HepG2 (cell line): ENCODE data around the gene C9orf50. TPM values are rescaled to one million over a fixed set of nuclear protein-coding genes. Genes with fewer than 3 reads are reported as not detected.

Experiments used
- GTF3A ChIP-seq: sonication (generic); formaldehyde crosslinking; conservative IDR thresholded peaks from 2 replicates; pipeline ENCODE4 v1.4.0; 2020; ENCODE audit warnings: mild to moderate bottlenecking, missing genetic modification reagents
- IRF2 ChIP-seq: IDR thresholded peaks from 2 replicates; pipeline ENCODE4 v1.6.1; 2018; ENCODE audit warnings: missing genetic modification reagents, missing compliant biosample characterization
- NFE2L2 ChIP-seq: fragments of 150-350 bp; IDR thresholded peaks from 2 replicates; pipeline ENCODE4 v1.6.1; 2014; ENCODE audit warnings: low read length
- ONECUT2 ChIP-seq: sonication (generic); formaldehyde crosslinking; IDR thresholded peaks from 2 replicates; pipeline ENCODE4 v1.4.0; 2020; ENCODE audit warnings: missing genetic modification reagents
- ZNF484 ChIP-seq: sonication (generic); formaldehyde crosslinking; IDR thresholded peaks from 2 replicates; pipeline ENCODE4 v1.5.1; 2020; ENCODE audit warnings: mild to moderate bottlenecking, low read depth, missing genetic modification reagents, borderline replicate concordance
- polyA plus RNA-seq, 8 experiments: library from polyadenylated mRNA; depleted of rRNA in 3 of 8; stranded (reverse) in 7 of 8; unstranded in 1 of 8; fragments of >200 nt; fragmentation: Illumina TruSeq in 4 of 8; extraction: Trizol in 4 of 8; gene quantifications; 2 replicates each; pipeline versions ENCODE4 v1.2.1 to v1.2.3, GENCODE V29; 2011 to 2016; ENCODE audit warnings: low read depth in 4 of 8, missing spikeins in 1 of 8, mixed read lengths in 1 of 8; ENCODE audit not compliant: insufficient read depth in 1 of 8
- total RNA-seq, 5 experiments: library from RNA; depleted of rRNA; stranded (reverse); fragments of >200 nt; fragmentation: Illumina TruSeq; extraction: Trizol; gene quantifications; 2 replicates each; pipeline ENCODE4 v1.2.3, GENCODE V29; 2016; ENCODE audit warnings: low read depth in 1 of 5
- TF ChIP-seq, protein P1 (sequence below): sonication (generic); formaldehyde crosslinking; IDR thresholded peaks from 2 replicates; pipeline ENCODE4 v1.5.0; 2020; ENCODE audit warnings: mild to moderate bottlenecking, missing genetic modification reagents, borderline replicate concordance
- TF ChIP-seq, protein P2 (sequence below): sonication (generic); formaldehyde crosslinking; IDR thresholded peaks from 2 replicates; pipeline ENCODE4 v1.8.1; 2023; ENCODE audit warnings: missing genetic modification reagents, inconsistent platforms, borderline replicate concordance
- TF ChIP-seq, protein P3 (sequence below): sonication (generic); formaldehyde crosslinking; IDR thresholded peaks from 2 replicates; pipeline ENCODE4 v1.4.0; 2020; ENCODE audit warnings: missing genetic modification reagents, borderline replicate concordance
- TF ChIP-seq, protein P4 (sequence below): sonication (generic); formaldehyde crosslinking; IDR thresholded peaks from 2 replicates; pipeline ENCODE4 v1.4.0; 2020; ENCODE audit warnings: missing genetic modification reagents, borderline replicate concordance
- TF ChIP-seq, protein P5 (sequence below): sonication (generic); formaldehyde crosslinking; IDR thresholded peaks from 2 replicates; pipeline ENCODE4 v1.5.0; 2020; ENCODE audit warnings: mild to moderate bottlenecking, missing genetic modification reagents, borderline replicate concordance

The C9orf50 gene
- total and polyA plus RNA-seq, 2 of the 13 experiments (the other 11 are each of a cell fraction or from before 2014, with no cell fraction given), result not detected

DNA sequence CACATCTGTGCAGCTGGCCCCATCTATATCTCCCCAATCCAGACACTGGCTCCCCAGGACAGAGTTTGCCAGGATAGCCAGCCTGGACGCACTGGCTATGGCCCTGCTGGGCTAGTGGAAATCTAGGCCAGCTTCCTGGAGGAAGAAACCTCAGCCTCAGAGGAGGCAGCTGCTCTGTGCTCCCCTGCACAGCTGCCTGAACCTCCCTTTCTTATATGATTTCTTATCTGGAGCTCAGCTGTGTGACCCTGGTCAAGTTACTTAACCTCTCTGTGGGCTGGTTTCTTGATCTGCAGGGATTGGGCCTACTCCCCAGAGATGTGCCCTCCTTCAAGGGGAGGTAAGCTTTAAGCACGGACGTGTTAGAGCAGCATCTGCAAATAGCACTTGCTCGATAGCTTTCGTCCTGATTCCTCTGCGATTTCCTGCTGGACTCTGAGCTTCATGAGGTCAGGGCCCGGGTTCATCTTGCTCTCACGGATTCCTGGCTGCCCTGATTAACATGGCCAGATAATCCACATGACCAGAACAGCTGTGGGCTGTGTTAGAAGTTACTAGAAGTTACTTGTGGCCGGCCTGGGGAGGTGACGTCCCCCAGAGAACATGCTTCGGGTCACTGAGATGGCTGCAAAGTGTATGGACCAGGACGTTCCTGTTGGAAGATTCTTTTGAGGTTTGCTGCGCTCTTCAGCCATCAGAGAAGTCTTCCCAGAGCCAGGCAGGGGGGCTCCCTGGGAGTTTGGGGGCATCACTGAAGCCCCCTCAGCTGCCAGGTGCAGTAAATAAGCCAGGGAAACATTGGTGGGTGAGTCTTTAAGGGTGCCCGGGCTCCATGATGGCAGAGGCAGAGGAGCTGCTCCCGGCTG is 14.5 kb downstream of the C9orf50 start (continued):
- TF ChIP-seq, protein P1, sequence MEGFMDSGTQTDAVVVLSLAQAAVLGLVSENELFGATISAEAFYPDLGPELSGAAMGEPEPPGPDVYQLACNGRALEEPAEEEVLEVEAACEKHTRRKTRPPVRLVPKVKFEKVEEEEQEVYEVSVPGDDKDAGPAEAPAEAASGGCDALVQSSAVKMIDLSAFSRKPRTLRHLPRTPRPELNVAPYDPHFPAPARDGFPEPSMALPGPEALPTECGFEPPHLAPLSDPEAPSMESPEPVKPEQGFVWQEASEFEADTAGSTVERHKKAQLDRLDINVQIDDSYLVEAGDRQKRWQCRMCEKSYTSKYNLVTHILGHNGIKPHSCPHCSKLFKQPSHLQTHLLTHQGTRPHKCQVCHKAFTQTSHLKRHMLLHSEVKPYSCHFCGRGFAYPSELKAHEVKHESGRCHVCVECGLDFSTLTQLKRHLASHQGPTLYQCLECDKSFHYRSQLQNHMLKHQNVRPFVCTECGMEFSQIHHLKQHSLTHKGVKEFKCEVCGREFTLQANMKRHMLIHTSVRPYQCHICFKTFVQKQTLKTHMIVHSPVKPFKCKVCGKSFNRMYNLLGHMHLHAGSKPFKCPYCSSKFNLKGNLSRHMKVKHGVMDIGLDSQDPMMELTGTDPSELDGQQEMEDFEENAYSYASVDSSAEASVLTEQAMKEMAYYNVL (CRISPR knock-in tag), result no peak
- TF ChIP-seq, protein P2, sequence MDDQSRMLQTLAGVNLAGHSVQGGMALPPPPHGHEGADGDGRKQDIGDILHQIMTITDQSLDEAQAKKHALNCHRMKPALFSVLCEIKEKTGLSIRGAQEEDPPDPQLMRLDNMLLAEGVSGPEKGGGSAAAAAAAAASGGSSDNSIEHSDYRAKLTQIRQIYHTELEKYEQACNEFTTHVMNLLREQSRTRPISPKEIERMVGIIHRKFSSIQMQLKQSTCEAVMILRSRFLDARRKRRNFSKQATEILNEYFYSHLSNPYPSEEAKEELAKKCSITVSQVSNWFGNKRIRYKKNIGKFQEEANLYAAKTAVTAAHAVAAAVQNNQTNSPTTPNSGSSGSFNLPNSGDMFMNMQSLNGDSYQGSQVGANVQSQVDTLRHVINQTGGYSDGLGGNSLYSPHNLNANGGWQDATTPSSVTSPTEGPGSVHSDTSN (CRISPR knock-in tag), result no peak
- TF ChIP-seq, protein P3, sequence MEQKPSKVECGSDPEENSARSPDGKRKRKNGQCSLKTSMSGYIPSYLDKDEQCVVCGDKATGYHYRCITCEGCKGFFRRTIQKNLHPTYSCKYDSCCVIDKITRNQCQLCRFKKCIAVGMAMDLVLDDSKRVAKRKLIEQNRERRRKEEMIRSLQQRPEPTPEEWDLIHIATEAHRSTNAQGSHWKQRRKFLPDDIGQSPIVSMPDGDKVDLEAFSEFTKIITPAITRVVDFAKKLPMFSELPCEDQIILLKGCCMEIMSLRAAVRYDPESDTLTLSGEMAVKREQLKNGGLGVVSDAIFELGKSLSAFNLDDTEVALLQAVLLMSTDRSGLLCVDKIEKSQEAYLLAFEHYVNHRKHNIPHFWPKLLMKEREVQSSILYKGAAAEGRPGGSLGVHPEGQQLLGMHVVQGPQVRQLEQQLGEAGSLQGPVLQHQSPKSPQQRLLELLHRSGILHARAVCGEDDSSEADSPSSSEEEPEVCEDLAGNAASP (CRISPR knock-in tag), result peak; percentile 87; the same call in 1 of the 2 replicates
- TF ChIP-seq IRF2 (CRISPR knock-in tag) (0 out of 2 replicates have a peak, but pooled peaks have one; percentile 43), ONECUT2 (CRISPR knock-in tag) (no peak), ZNF484 (no peak), GTF3A (CRISPR knock-in tag) (no peak), NFE2L2 (no peak)
- TF ChIP-seq, protein P4, sequence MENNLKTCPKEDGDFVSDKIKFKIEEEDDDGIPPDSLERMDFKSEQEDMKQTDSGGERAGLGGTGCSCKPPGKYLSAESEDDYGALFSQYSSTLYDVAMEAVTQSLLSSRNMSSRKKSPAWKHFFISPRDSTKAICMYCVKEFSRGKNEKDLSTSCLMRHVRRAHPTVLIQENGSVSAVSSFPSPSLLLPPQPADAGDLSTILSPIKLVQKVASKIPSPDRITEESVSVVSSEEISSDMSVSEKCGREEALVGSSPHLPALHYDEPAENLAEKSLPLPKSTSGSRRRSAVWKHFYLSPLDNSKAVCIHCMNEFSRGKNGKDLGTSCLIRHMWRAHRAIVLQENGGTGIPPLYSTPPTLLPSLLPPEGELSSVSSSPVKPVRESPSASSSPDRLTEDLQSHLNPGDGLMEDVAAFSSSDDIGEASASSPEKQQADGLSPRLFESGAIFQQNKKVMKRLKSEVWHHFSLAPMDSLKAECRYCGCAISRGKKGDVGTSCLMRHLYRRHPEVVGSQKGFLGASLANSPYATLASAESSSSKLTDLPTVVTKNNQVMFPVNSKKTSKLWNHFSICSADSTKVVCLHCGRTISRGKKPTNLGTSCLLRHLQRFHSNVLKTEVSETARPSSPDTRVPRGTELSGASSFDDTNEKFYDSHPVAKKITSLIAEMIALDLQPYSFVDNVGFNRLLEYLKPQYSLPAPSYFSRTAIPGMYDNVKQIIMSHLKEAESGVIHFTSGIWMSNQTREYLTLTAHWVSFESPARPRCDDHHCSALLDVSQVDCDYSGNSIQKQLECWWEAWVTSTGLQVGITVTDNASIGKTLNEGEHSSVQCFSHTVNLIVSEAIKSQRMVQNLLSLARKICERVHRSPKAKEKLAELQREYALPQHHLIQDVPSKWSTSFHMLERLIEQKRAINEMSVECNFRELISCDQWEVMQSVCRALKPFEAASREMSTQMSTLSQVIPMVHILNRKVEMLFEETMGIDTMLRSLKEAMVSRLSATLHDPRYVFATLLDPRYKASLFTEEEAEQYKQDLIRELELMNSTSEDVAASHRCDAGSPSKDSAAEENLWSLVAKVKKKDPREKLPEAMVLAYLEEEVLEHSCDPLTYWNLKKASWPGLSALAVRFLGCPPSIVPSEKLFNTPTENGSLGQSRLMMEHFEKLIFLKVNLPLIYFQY (CRISPR knock-in tag), result no peak; the same call in 1 of the 2 replicates
- TF ChIP-seq, protein P5, sequence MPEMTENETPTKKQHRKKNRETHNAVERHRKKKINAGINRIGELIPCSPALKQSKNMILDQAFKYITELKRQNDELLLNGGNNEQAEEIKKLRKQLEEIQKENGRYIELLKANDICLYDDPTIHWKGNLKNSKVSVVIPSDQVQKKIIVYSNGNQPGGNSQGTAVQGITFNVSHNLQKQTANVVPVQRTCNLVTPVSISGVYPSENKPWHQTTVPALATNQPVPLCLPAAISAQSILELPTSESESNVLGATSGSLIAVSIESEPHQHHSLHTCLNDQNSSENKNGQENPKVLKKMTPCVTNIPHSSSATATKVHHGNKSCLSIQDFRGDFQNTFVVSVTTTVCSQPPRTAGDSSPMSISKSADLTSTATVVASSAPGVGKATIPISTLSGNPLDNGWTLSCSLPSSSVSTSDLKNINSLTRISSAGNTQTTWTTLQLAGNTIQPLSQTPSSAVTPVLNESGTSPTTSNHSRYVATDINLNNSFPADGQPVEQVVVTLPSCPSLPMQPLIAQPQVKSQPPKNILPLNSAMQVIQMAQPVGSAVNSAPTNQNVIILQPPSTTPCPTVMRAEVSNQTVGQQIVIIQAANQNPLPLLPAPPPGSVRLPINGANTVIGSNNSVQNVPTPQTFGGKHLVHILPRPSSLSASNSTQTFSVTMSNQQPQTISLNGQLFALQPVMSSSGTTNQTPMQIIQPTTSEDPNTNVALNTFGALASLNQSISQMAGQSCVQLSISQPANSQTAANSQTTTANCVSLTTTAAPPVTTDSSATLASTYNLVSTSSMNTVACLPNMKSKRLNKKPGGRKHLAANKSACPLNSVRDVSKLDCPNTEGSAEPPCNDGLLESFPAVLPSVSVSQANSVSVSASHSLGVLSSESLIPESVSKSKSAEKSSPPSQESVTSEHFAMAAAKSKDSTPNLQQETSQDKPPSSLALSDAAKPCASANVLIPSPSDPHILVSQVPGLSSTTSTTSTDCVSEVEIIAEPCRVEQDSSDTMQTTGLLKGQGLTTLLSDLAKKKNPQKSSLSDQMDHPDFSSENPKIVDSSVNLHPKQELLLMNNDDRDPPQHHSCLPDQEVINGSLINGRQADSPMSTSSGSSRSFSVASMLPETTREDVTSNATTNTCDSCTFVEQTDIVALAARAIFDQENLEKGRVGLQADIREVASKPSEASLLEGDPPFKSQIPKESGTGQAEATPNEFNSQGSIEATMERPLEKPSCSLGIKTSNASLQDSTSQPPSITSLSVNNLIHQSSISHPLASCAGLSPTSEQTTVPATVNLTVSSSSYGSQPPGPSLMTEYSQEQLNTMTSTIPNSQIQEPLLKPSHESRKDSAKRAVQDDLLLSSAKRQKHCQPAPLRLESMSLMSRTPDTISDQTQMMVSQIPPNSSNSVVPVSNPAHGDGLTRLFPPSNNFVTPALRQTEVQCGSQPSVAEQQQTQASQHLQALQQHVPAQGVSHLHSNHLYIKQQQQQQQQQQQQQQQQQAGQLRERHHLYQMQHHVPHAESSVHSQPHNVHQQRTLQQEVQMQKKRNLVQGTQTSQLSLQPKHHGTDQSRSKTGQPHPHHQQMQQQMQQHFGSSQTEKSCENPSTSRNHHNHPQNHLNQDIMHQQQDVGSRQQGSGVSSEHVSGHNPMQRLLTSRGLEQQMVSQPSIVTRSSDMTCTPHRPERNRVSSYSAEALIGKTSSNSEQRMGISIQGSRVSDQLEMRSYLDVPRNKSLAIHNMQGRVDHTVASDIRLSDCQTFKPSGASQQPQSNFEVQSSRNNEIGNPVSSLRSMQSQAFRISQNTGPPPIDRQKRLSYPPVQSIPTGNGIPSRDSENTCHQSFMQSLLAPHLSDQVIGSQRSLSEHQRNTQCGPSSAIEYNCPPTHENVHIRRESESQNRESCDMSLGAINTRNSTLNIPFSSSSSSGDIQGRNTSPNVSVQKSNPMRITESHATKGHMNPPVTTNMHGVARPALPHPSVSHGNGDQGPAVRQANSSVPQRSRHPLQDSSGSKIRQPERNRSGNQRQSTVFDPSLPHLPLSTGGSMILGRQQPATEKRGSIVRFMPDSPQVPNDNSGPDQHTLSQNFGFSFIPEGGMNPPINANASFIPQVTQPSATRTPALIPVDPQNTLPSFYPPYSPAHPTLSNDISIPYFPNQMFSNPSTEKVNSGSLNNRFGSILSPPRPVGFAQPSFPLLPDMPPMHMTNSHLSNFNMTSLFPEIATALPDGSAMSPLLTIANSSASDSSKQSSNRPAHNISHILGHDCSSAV (CRISPR knock-in tag), result no peak
